ENCODE measurements around the gene LMOD3. TPM values are rescaled to one million over a fixed set of nuclear protein-coding genes. Genes with fewer than 3 reads are reported as not detected.

LMOD3 gene
- total RNA-seq, 3 donors from 2014 or later: not detected

- no peaks in the 10 kb centered on the region for H3K36me3 Mint-ChIP-seq (ENCODE audit: insufficient read depth)
- DNase-seq (no peak), ATAC-seq (no peak)
- peaks cover 5% of the 10 kb centered on the region for H3K4me1 Mint-ChIP-seq (ENCODE audit: low read depth)
- H3K27me3 Mint-ChIP-seq (ENCODE audit: low read depth): no peaks in the 10 kb centered on the region
- no peaks in the 10 kb centered on the region for H3K9me3 Mint-ChIP-seq
- no peak overlapping the region for H3K4me3 Mint-ChIP-seq
Observed at GRCh38 chr3:69116162-69116561, 6.2 kb downstream of the LMOD3 start.

GRCh38 chr3:69115731-69116130 lies 6.7 kb downstream of the LMOD3 start:
- H3K36me3 Mint-ChIP-seq (ENCODE audit: insufficient read depth): no peaks in the 10 kb centered on the region

GRCh38 chr3:69113536-69113935 lies 8.9 kb downstream of the LMOD3 start:
- Mint-ChIP-seq H3K9me3 (no peaks in the 10 kb centered on the region), H3K4me3 (no peak overlapping the region), H3K27me3 (ENCODE audit: low read depth) (no peaks in the 10 kb centered on the region), H3K36me3 (ENCODE audit: insufficient read depth) (no peaks in the 10 kb centered on the region), H3K4me1 (ENCODE audit: low read depth) (peaks cover 6% of the 10 kb centered on the region)
- ATAC-seq: no peak
- DNase-seq: no peak

More at GRCh38 chr3:69115731-69116130, 6.7 kb downstream of the LMOD3 start:
- ATAC-seq (no peak), DNase-seq (no peak)
- peaks cover 3% of the 10 kb centered on the region for H3K4me1 Mint-ChIP-seq (ENCODE audit: low read depth)
- H3K27me3 Mint-ChIP-seq (ENCODE audit: low read depth): no peaks in the 10 kb centered on the region
- H3K4me3 Mint-ChIP-seq: no peak overlapping the region
- no peaks in the 10 kb centered on the region for H3K9me3 Mint-ChIP-seq

DNA sequence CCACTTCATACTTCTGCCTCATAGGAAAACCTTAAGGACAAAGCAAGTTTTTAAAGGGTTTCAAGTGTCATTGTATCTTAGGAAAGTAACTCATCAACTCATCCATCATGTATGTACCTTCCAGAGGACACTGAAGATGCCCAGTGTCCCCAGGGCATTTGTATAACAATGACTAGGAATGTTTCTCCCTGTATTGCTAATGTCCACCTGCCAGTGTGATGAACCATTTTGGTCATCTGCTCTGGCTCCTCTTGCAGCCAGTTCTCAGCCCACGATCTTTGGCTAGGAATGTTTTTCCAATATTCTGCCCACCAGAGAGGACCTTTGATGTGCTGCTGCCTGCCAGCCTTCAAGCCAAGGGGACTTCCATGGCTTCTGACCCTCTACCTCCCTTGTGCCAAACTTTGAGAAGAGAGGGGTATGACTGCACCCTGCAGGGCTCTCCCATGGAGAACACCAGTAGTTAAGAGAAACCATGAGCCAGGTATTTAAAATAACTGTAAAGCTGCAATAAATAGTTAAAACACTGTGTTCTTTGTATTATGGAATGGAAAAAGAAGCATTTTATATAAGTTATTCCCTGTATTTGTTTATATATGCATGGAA lies 11.4 kb downstream of the LMOD3 start:
- Mint-ChIP-seq H3K4me3 (no peak overlapping the region), H3K9me3 (no peaks in the 10 kb centered on the region), H3K4me1 (ENCODE audit: low read depth) (peaks cover 10% of the 10 kb centered on the region), H3K36me3 (ENCODE audit: insufficient read depth) (peaks cover 4% of the 10 kb centered on the region), H3K27me3 (ENCODE audit: low read depth) (no peaks in the 10 kb centered on the region)
- DNase-seq: no peak
- no peak for ATAC-seq

GRCh38 chr3:69108811-69109210 lies 13.6 kb downstream of the LMOD3 start:
- H3K36me3 Mint-ChIP-seq (ENCODE audit: insufficient read depth): peaks cover 18% of the 10 kb centered on the region
- H3K9me3 Mint-ChIP-seq: no peaks in the 10 kb centered on the region
- ATAC-seq: no peak

DNA sequence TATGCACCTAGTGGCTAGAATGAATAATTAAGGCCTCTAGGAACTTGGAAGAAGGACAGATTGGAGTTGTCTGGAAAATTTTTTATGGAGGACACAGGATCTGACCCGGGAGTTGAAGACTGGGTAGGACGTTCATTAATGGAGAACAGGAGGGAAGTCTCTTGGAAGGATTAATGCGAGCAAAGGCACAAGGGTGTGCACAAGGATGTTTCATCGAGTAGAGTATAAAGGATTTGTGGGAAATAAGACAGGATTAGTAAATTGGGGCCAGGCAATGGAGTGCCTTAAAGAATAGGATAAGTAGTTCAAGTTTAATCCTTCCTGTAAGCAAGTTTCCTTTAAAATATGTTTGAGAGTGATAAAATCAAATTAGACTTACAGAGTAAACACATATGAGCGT lies 14.6 kb downstream of the LMOD3 start:
- no peaks in the 10 kb centered on the region for H3K9me3 Mint-ChIP-seq
- no peak overlapping the region for H3K4me3 Mint-ChIP-seq
- DNase-seq (no peak), ATAC-seq (no peak)
- H3K27me3 Mint-ChIP-seq (ENCODE audit: low read depth): no peaks in the 10 kb centered on the region
- peaks cover 24% of the 10 kb centered on the region for H3K36me3 Mint-ChIP-seq (ENCODE audit: insufficient read depth)
- peaks cover 19% of the 10 kb centered on the region for H3K4me1 Mint-ChIP-seq (ENCODE audit: low read depth)

More at GRCh38 chr3:69108811-69109210, 13.6 kb downstream of the LMOD3 start:
- no peaks in the 10 kb centered on the region for H3K27me3 Mint-ChIP-seq (ENCODE audit: low read depth)
- peaks cover 18% of the 10 kb centered on the region for H3K4me1 Mint-ChIP-seq (ENCODE audit: low read depth)
- H3K4me3 Mint-ChIP-seq: no peak overlapping the region
- no peak for DNase-seq

DNA sequence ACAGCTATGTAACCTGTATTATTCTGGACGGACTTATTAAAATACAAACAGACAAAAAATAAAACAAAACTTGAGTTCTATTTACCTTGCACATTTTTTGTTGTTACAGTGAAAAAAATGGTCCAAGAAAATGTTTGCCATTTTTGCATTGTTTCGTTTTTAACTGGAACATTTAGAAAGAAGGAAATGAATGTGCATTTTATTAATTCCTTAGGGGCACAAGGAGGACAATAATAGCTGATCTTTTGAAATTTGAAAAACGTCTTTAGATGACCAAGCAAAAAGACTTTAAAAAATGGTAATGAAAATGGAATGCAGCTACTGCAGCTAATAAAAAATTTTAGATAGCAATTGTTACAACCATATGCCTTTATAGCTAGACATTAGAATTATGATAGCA lies 17.1 kb downstream of the LMOD3 start:
- DNase-seq: no peak
- peaks cover 31% of the 10 kb centered on the region for H3K4me1 Mint-ChIP-seq (ENCODE audit: low read depth)

GRCh38 chr3:69104586-69104985 lies 17.8 kb downstream of the LMOD3 start:
- no peak overlapping the region for H3K4me3 Mint-ChIP-seq
- ATAC-seq (no peak), DNase-seq (no peak)
- H3K36me3 Mint-ChIP-seq (ENCODE audit: insufficient read depth): peaks cover 38% of the 10 kb centered on the region
- no peaks in the 10 kb centered on the region for H3K27me3 Mint-ChIP-seq (ENCODE audit: low read depth)
- H3K4me1 Mint-ChIP-seq (ENCODE audit: low read depth): peaks cover 36% of the 10 kb centered on the region
- H3K9me3 Mint-ChIP-seq: no peaks in the 10 kb centered on the region

More for the DNA sequence above, 17.1 kb downstream of the LMOD3 start:
- H3K4me3 Mint-ChIP-seq: no peak overlapping the region
- no peaks in the 10 kb centered on the region for H3K27me3 Mint-ChIP-seq (ENCODE audit: low read depth)
- ATAC-seq: no peak
- no peaks in the 10 kb centered on the region for H3K9me3 Mint-ChIP-seq
- H3K36me3 Mint-ChIP-seq (ENCODE audit: insufficient read depth): peaks cover 35% of the 10 kb centered on the region

GRCh38 chr3:69103123-69103522 lies 19.3 kb downstream of the LMOD3 start:
- no peak overlapping the region for H3K4me3 Mint-ChIP-seq
- ATAC-seq (no peak), DNase-seq (no peak)
- H3K4me1 Mint-ChIP-seq (ENCODE audit: low read depth): peaks cover 42% of the 10 kb centered on the region
- H3K9me3 Mint-ChIP-seq: no peaks in the 10 kb centered on the region
- H3K27me3 Mint-ChIP-seq (ENCODE audit: low read depth): no peaks in the 10 kb centered on the region
- peaks cover 39% of the 10 kb centered on the region for H3K36me3 Mint-ChIP-seq (ENCODE audit: insufficient read depth)

DNA sequence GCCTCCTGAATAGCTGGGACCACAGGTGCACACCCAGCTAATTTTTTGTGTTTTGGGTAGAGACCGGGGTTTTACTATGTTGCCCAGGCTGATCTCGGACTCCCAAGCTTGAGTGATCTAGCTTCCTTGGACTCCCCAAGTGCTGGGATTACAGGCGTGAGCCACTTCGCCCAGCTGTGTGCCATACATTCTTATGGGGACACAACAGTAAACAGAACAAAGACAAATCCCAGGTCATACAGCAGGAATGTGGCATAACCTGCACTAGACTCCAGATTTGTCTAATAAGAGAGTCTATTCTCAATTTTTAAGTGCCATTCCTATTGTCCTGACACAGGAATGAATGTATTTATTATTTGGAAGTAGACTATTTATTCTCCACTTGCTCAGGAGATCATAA lies 20.0 kb downstream of the LMOD3 start:
- H3K4me3 Mint-ChIP-seq: no peak overlapping the region
- DNase-seq: no peak
- H3K9me3 Mint-ChIP-seq: no peaks in the 10 kb centered on the region
- no peaks in the 10 kb centered on the region for H3K27me3 Mint-ChIP-seq (ENCODE audit: low read depth)
- no peak for ATAC-seq
- H3K4me1 Mint-ChIP-seq (ENCODE audit: low read depth): peaks cover 42% of the 10 kb centered on the region
- H3K36me3 Mint-ChIP-seq (ENCODE audit: insufficient read depth): peaks cover 40% of the 10 kb centered on the region

GRCh38 chr3:69099576-69099975 lies 22.8 kb downstream of the LMOD3 start:
- Mint-ChIP-seq H3K4me1 (ENCODE audit: low read depth) (peaks cover 66% of the 10 kb centered on the region), H3K9me3 (no peaks in the 10 kb centered on the region), H3K27me3 (ENCODE audit: low read depth) (no peaks in the 10 kb centered on the region), H3K4me3 (no peak overlapping the region), H3K36me3 (ENCODE audit: insufficient read depth) (peaks cover 34% of the 10 kb centered on the region)
- no peak for ATAC-seq
- no peak for DNase-seq

DNA sequence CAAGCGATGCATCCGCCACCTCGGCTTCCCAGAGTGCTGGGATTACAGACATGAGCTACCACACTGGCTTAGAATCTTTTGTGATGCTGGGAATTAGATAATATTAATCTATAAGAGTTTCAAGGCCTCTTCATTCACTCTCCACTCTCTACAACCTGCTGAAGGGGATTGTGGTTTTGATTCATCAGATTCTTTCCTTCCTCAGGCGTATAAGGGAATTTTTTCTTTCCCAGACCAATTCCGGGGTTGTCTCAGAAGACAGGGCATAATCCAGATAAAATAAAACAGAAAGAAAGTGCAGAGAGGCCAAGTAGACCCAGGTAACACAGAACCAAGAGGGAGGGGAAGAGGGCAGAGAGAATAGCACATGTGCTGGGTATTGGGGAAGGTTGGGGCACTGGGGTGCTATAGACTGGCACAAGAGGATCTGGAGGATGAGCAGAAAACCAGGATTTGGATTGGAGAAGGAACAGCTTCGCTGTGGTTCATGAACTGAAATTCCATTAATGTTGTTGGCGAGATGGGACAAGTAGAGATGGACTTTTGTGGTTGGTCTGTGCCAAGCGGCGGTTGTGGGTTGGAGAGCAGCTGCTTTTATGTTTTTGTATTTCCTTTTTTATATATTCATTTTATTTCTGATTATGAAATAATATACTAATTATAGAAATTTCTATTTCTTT lies 24.8 kb downstream of the LMOD3 start:
- no peak for DNase-seq
- peak overlapping the region; percentile 29 for H3K4me3 Mint-ChIP-seq

GRCh38 chr3:69096299-69096698 lies 26.1 kb downstream of the LMOD3 start:
- Mint-ChIP-seq H3K4me1 (ENCODE audit: low read depth) (peaks cover 76% of the 10 kb centered on the region), H3K36me3 (ENCODE audit: insufficient read depth) (peaks cover 14% of the 10 kb centered on the region), H3K27me3 (ENCODE audit: low read depth) (no peaks in the 10 kb centered on the region), H3K9me3 (no peaks in the 10 kb centered on the region), H3K4me3 (peak overlapping the region; percentile 66)
- DNase-seq (no peak), ATAC-seq (no peak)

More for the DNA sequence above, 24.8 kb downstream of the LMOD3 start:
- Mint-ChIP-seq H3K36me3 (ENCODE audit: insufficient read depth) (peaks cover 24% of the 10 kb centered on the region), H3K27me3 (ENCODE audit: low read depth) (no peaks in the 10 kb centered on the region), H3K4me1 (ENCODE audit: low read depth) (peaks cover 73% of the 10 kb centered on the region), H3K9me3 (no peaks in the 10 kb centered on the region)
- ATAC-seq: no peak

DNA sequence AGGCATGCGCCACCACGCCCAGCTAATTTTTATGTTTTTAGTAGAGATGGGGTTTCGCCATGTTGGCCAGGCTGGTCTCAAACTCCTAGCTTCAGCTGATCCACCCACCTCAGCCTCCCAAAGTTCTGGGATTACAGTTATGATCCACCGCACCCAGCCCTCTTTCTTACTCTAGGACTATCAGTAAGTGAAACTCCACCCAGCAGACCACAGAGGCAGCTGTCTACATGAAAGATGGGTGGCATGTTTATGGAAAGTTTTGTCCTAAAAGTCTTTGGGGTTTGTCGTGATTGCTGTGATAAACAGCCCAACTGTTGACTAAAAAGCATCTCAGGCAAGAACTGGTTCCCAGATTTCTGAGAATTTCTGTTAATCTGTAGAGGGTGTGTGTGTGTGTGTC lies 26.8 kb downstream of the LMOD3 start:
- Mint-ChIP-seq H3K4me1 (ENCODE audit: low read depth) (peaks cover 79% of the 10 kb centered on the region), H3K27me3 (ENCODE audit: low read depth) (no peaks in the 10 kb centered on the region), H3K9me3 (no peaks in the 10 kb centered on the region), H3K36me3 (ENCODE audit: insufficient read depth) (peaks cover 16% of the 10 kb centered on the region), H3K4me3 (peak overlapping the region; percentile 66)
- peak in 1 of 2 donors; percentile 21 for ATAC-seq
- DNase-seq: no peak

All from activated T-cell treated with anti-CD3 and anti-CD28 coated beads, Interleukin-2, amount 50 U/mL, for 4 hours (primary cell).